HG03139 (cell line): ENCODE results near the gene IGF1.
"Not testable (repeated sequence)": the region's sequence is repeated elsewhere in the genome, so short reads cannot be mapped to it uniquely, and the experiment has no call there.

Source experiments
- ATAC-seq: cut with Tn5 transposase; IDR thresholded peaks from one replicate; pipeline ENCODE4 v1.9.1; 2021; ENCODE audit not compliant: unreplicated experiment

Gene IGF1

GRCh38 chr12:102390068-102390467, 90.3 kb downstream of the IGF1 start:
- no peak for ATAC-seq

- no peak for ATAC-seq
Observed at GRCh38 chr12:102388469-102388868, 91.9 kb downstream of the IGF1 start.

- no peak for ATAC-seq
Observed at GRCh38 chr12:102385343-102385742, 95.0 kb downstream of the IGF1 start.

- no peak for ATAC-seq
Observed at GRCh38 chr12:102379346-102380162, 100.8 kb downstream of the IGF1 start.

GRCh38 chr12:102376781-102377180, 103.6 kb downstream of the IGF1 start:
- ATAC-seq = no peak

GRCh38 chr12:102376181-102376747, 104.1 kb downstream of the IGF1 start:
- ATAC-seq = no peak

GRCh38 chr12:102374190-102374589, 106.2 kb downstream of the IGF1 start:
- no peak for ATAC-seq

- no peak for ATAC-seq
Observed at GRCh38 chr12:102372087-102372486, 108.3 kb downstream of the IGF1 start.

GRCh38 chr12:102371165-102371564, 109.2 kb downstream of the IGF1 start:
- ATAC-seq = no peak

- no peak for ATAC-seq
Observed at GRCh38 chr12:102369876-102370275, 110.5 kb downstream of the IGF1 start.

GRCh38 chr12:102365365-102365764, 115.0 kb downstream of the IGF1 start:
- no peak for ATAC-seq

- ATAC-seq = no peak
Observed at GRCh38 chr12:102364709-102365108, 115.7 kb downstream of the IGF1 start.

GRCh38 chr12:102356690-102357089, 123.7 kb downstream of the IGF1 start:
- ATAC-seq = no peak

- ATAC-seq = not testable (repeated sequence)
Observed at GRCh38 chr12:102354281-102354680, 126.1 kb downstream of the IGF1 start.

GRCh38 chr12:102351322-102351721, 129.0 kb downstream of the IGF1 start:
- ATAC-seq = no peak

GRCh38 chr12:102350070-102350469, 130.3 kb downstream of the IGF1 start:
- no peak for ATAC-seq

GRCh38 chr12:102349079-102349478, 131.3 kb downstream of the IGF1 start:
- ATAC-seq = no peak

- ATAC-seq = no peak
Observed at GRCh38 chr12:102347811-102348210, 132.6 kb downstream of the IGF1 start.
